GM12878 (cell line): ENCODE measurements around the gene MEGF11.

Source experiments
- FOS ChIP-seq: IDR thresholded peaks from 3 replicates; pipeline ENCODE4 v1.6.1; 2011; ENCODE audit warnings: borderline replicate concordance; ENCODE audit not compliant: insufficient read length; ENCODE audit errors: extremely low read depth
- GABPA ChIP-seq: IDR thresholded peaks from 2 replicates; pipeline ENCODE4 v1.6.1; 2014; ENCODE audit warnings: antibody characterized with exemption, low read depth, mild to moderate bottlenecking, inconsistent platforms
- SMAD1 ChIP-seq: fragments of 450-650 bp; IDR thresholded peaks from 2 replicates; pipeline ENCODE4 v1.6.1; 2018; ENCODE audit warnings: mild to moderate bottlenecking, low read depth; ENCODE audit not compliant: partially characterized antibody
- TF ChIP-seq, protein P1 (sequence below), 3 experiments: IDR thresholded peaks in 2 of 3; conservative IDR thresholded peaks in 1 of 3; 2 replicates each; pipeline ENCODE4 v1.5.1; 2011; ENCODE audit warnings: low read depth in 3 of 3, low read length in 3 of 3, mild to moderate bottlenecking in 3 of 3, control low read depth in 2 of 3, moderate library complexity in 2 of 3, inconsistent platforms in 1 of 3, mixed read lengths in 1 of 3; ENCODE audit not compliant: control insufficient read depth in 2 of 3, insufficient read depth in 1 of 3; ENCODE audit errors: extremely low read depth in 1 of 3

DNA sequence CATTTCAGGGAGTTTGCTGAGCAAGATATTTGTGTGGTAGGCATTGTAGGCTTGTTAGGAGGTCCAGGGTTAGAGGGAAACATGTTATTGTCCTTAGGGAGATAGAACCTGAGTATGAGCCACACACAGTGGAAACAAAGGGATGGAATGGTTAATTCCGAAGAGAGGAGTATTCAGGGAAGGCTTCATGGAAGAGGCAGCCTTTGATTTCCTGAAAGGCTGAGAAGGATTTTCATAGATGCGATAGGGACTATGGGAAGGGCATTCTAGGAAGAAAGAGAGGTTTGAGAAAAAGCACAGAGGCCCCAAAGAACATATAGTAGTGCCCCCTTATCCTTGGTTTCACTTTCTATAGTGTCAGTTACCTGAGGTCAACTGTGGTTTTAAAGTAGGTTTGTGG, 302.5 kb downstream of the MEGF11 start:
- TF ChIP-seq, protein P1, sequence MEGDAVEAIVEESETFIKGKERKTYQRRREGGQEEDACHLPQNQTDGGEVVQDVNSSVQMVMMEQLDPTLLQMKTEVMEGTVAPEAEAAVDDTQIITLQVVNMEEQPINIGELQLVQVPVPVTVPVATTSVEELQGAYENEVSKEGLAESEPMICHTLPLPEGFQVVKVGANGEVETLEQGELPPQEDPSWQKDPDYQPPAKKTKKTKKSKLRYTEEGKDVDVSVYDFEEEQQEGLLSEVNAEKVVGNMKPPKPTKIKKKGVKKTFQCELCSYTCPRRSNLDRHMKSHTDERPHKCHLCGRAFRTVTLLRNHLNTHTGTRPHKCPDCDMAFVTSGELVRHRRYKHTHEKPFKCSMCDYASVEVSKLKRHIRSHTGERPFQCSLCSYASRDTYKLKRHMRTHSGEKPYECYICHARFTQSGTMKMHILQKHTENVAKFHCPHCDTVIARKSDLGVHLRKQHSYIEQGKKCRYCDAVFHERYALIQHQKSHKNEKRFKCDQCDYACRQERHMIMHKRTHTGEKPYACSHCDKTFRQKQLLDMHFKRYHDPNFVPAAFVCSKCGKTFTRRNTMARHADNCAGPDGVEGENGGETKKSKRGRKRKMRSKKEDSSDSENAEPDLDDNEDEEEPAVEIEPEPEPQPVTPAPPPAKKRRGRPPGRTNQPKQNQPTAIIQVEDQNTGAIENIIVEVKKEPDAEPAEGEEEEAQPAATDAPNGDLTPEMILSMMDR (IDR thresholded peaks at IDR 0.05 in 2 of 3, conservative IDR thresholded peaks at IDR 0.05 in 1 of 3; ENCODE audit: control insufficient read depth in 2 of 3, extremely low read depth in 1 of 3, insufficient read depth in 1 of 3, low read depth in 3 of 3, low read length in 3 of 3), result no peak
- no peak for TF ChIP-seq GABPA
- TF ChIP-seq SMAD1, result no peak
- no peak for TF ChIP-seq FOS
